ENCODE results near the gene COPS3. TPM values are rescaled to one million over a fixed set of nuclear protein-coding genes. Genes with fewer than 3 reads are reported as not detected.

The COPS3 gene
- total and polyA plus RNA-seq, 4 donors: 24.6 to 77.3 (median 30.2) TPM

- H3K27me3 ChIP-seq (ENCODE audit: control insufficient read depth in 4 of 4, insufficient read depth in 4 of 4, low read length in 3 of 4): no peaks in the 10 kb centered on the region
- TF ChIP-seq REST (IDR thresholded peaks at IDR 0.05) (peak; percentile 11), ZBTB33 (IDR thresholded peaks at IDR 0.05) (peak; percentile 62), GABPA (IDR thresholded peaks at IDR 0.05 in 1 of 2, conservative IDR thresholded peaks at IDR 0.05 in 1 of 2) (peak in 1 of 2 donors; percentile 42), ATF3 (IDR thresholded peaks at IDR 0.05) (peak; percentile 16), CTCF (IDR thresholded peaks at IDR 0.05; ENCODE audit: low read depth, low read length, missing input control) (no peak), YY1 (IDR thresholded peaks at IDR 0.05) (peak; percentile 74), EGR1 (IDR thresholded peaks at IDR 0.05; ENCODE audit: low read depth in 2 of 2) (peak in 1 of 2 donors; percentile 57), HNF4G (IDR thresholded peaks at IDR 0.05) (no peak), JUND (IDR thresholded peaks at IDR 0.05) (no peak), MAX (IDR thresholded peaks at IDR 0.05) (peak; percentile 60), SP1 (IDR thresholded peaks at IDR 0.05) (peak; percentile 1)
- DNase-seq (ENCODE audit: low spot score): peak; percentile 90
- peaks cover 0 to 33% (median 24%) of the 10 kb centered on the region in 4 donors for H3K4me1 ChIP-seq (ENCODE audit: control insufficient read depth in 4 of 4, insufficient read depth in 4 of 4, low read length in 3 of 4)
- under 1% methylated on average over 53 of the region's 53 CpGs for WGBS
- no peaks in the 10 kb centered on the region for H3K36me3 ChIP-seq (ENCODE audit: control insufficient read depth in 4 of 4, insufficient read depth in 3 of 4, low read depth in 1 of 4, low read length in 3 of 4)
- peak within 1 kb of the TSS; percentile 82 to 96 for H3K9ac ChIP-seq (ENCODE audit: low read depth in 1 of 2, low read length in 2 of 2)
- H3K9me3 ChIP-seq (ENCODE audit: control insufficient read depth in 4 of 4, low read length in 3 of 4): no peaks in the 10 kb centered on the region
- H3K4me3 ChIP-seq (ENCODE audit: low read depth in 1 of 3, low read length in 3 of 3): peak within 1 kb of the TSS; percentile 78 to 94 (median 79)
- peak within 1 kb of the TSS; percentile 93 to 94 for H3K27ac ChIP-seq (ENCODE audit: low read depth in 1 of 2, low read length in 2 of 2)
Measured at GRCh38 chr17:17237026-17237799, 43.8 kb downstream of the COPS3 start, which contains the start of gene FLCN. FLCN (minus strand) TSS chr17:17237168; CDS start chr17:17228137, 9,031 bp downstream.

Data from liver (tissue), 9 donors.